ENCODE measurements around the gene ARL8A.

DNA sequence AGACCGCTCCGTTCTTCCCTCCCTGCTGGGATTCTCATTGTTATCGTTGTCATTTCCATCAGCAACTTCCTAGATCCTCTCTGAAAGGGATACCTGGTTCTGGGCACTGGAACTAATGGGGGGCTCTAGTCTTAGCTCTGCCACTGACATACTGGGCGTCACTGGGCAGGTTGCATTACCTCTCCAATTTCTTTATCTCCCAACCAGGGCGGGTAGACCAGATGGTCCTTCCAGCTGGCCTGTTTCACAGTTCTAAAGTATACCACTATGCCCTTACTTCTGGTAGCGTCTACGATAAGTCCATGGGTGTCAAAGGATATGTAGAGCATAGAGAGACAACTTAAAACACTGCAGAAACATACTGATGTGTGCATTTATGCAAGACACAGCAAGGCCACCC, 20.4 kb downstream of the ARL8A start:
- TF ChIP-seq, protein P1, sequence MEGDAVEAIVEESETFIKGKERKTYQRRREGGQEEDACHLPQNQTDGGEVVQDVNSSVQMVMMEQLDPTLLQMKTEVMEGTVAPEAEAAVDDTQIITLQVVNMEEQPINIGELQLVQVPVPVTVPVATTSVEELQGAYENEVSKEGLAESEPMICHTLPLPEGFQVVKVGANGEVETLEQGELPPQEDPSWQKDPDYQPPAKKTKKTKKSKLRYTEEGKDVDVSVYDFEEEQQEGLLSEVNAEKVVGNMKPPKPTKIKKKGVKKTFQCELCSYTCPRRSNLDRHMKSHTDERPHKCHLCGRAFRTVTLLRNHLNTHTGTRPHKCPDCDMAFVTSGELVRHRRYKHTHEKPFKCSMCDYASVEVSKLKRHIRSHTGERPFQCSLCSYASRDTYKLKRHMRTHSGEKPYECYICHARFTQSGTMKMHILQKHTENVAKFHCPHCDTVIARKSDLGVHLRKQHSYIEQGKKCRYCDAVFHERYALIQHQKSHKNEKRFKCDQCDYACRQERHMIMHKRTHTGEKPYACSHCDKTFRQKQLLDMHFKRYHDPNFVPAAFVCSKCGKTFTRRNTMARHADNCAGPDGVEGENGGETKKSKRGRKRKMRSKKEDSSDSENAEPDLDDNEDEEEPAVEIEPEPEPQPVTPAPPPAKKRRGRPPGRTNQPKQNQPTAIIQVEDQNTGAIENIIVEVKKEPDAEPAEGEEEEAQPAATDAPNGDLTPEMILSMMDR (conservative IDR thresholded peaks at IDR 0.05; ENCODE audit: low read depth in 2 of 2) = no peak
- TF ChIP-seq EZH2 (IDR thresholded peaks at IDR 0.05; ENCODE audit: low read depth, unreplicated experiment) (no peak), POLR2AphosphoS5 (IDR thresholded peaks at IDR 0.05; ENCODE audit: low read depth) (no peak), EZH2phosphoT487 (IDR thresholded peaks at IDR 0.05; ENCODE audit: unreplicated experiment) (no peak), JUNB (IDR thresholded peaks at IDR 0.05; ENCODE audit: unreplicated experiment) (no peak)
- TF ChIP-seq, protein P2, sequence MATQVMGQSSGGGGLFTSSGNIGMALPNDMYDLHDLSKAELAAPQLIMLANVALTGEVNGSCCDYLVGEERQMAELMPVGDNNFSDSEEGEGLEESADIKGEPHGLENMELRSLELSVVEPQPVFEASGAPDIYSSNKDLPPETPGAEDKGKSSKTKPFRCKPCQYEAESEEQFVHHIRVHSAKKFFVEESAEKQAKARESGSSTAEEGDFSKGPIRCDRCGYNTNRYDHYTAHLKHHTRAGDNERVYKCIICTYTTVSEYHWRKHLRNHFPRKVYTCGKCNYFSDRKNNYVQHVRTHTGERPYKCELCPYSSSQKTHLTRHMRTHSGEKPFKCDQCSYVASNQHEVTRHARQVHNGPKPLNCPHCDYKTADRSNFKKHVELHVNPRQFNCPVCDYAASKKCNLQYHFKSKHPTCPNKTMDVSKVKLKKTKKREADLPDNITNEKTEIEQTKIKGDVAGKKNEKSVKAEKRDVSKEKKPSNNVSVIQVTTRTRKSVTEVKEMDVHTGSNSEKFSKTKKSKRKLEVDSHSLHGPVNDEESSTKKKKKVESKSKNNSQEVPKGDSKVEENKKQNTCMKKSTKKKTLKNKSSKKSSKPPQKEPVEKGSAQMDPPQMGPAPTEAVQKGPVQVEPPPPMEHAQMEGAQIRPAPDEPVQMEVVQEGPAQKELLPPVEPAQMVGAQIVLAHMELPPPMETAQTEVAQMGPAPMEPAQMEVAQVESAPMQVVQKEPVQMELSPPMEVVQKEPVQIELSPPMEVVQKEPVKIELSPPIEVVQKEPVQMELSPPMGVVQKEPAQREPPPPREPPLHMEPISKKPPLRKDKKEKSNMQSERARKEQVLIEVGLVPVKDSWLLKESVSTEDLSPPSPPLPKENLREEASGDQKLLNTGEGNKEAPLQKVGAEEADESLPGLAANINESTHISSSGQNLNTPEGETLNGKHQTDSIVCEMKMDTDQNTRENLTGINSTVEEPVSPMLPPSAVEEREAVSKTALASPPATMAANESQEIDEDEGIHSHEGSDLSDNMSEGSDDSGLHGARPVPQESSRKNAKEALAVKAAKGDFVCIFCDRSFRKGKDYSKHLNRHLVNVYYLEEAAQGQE (IDR thresholded peaks at IDR 0.05; ENCODE audit: unreplicated experiment) = no peak
- TF ChIP-seq, protein P3, sequence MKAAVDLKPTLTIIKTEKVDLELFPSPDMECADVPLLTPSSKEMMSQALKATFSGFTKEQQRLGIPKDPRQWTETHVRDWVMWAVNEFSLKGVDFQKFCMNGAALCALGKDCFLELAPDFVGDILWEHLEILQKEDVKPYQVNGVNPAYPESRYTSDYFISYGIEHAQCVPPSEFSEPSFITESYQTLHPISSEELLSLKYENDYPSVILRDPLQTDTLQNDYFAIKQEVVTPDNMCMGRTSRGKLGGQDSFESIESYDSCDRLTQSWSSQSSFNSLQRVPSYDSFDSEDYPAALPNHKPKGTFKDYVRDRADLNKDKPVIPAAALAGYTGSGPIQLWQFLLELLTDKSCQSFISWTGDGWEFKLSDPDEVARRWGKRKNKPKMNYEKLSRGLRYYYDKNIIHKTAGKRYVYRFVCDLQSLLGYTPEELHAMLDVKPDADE (IDR thresholded peaks at IDR 0.05) = no peak
